Common myeloid progenitor, CD34-positive (primary cell): ENCODE measurements around the gene JADE3.
A peak's percentile ranks its signal among the peaks of the same experiment; 100 is the strongest.
"Not testable (repeated sequence)": the region's sequence is repeated elsewhere in the genome, so short reads cannot be mapped to it uniquely, and the experiment has no call there.

Source experiments
- CTCF ChIA-PET: fragments of 350-600 bp; sonication (Branson Sonifier 250); formaldehyde crosslinking; loops from one replicate; lab custom pipeline; 2021; ENCODE audit warnings: antibody characterized with exemption; lab: Charles Lee
- POLR2A ChIA-PET: fragments of 350-600 bp; sonication (Branson Sonifier 250); formaldehyde crosslinking; loops from one replicate; lab custom pipeline; 2021; ENCODE audit warnings: antibody characterized with exemption; lab: Charles Lee
- DNase-seq, 3 donors: peaks; one replicate each; pipeline versions ENCODE4 v3.0.0 to v3.0.0-alpha.2; 2013
- H3K27ac ChIP-seq, 2 experiments: 1 replicate in 1 of 2; 2 replicates in 1 of 2; pipeline ENCODE4 v1.7.0; 2013; ENCODE audit warnings: inconsistent platforms in 2 of 2, low read length in 2 of 2, mild to moderate bottlenecking in 2 of 2, low read depth in 1 of 2, moderate library complexity in 1 of 2; ENCODE audit not compliant: severe bottlenecking in 2 of 2, insufficient read depth in 1 of 2, poor library complexity in 1 of 2
- H3K27me3 ChIP-seq, 5 experiments: replicated peaks in 2 of 5; 1 replicate in 3 of 5; 2 replicates in 2 of 5; pipeline versions ENCODE4 v1.6.1 to v1.7.0; 2013; ENCODE audit warnings: low read length in 4 of 5, mild to moderate bottlenecking in 2 of 5, moderate library complexity in 2 of 5, inconsistent platforms in 1 of 5; ENCODE audit not compliant: insufficient read depth in 5 of 5, control insufficient read depth in 4 of 5
- H3K36me3 ChIP-seq, 4 experiments: 1 replicate in 2 of 4; 2 replicates in 2 of 4; pipeline versions ENCODE4 v1.6.1 to v1.7.0; 2013; ENCODE audit warnings: low read length in 3 of 4, control low read depth in 1 of 4, mild to moderate bottlenecking in 1 of 4; ENCODE audit not compliant: control insufficient read depth in 4 of 4, insufficient read depth in 4 of 4
- H3K4me1 ChIP-seq, 4 experiments: 1 replicate in 3 of 4; 2 replicates in 1 of 4; pipeline versions ENCODE4 v1.6.1 to v1.7.1; 2013; ENCODE audit warnings: low read length in 3 of 4, mild to moderate bottlenecking in 3 of 4, control low read depth in 1 of 4, inconsistent platforms in 1 of 4, moderate library complexity in 1 of 4; ENCODE audit not compliant: control insufficient read depth in 4 of 4, insufficient read depth in 4 of 4; ENCODE audit errors: control extremely low read depth in 1 of 4
- H3K4me3 ChIP-seq, 7 experiments: 1 replicate in 4 of 7; 2 replicates in 3 of 7; pipeline versions ENCODE4 v1.5.1 to v1.7.0; 2013; ENCODE audit warnings: mild to moderate bottlenecking in 7 of 7, low read length in 6 of 7, moderate library complexity in 6 of 7, inconsistent platforms in 2 of 7, low read depth in 2 of 7, control low read depth in 1 of 7; ENCODE audit not compliant: insufficient read depth in 4 of 7, control insufficient read depth in 1 of 7; ENCODE audit errors: extremely low read depth in 1 of 7
- H3K9me3 ChIP-seq, 5 experiments: 1 replicate in 4 of 5; 2 replicates in 1 of 5; pipeline versions ENCODE4 v1.6.1 to v1.7.1; 2013; ENCODE audit warnings: low read length in 4 of 5, mild to moderate bottlenecking in 2 of 5, inconsistent platforms in 1 of 5, low read depth in 1 of 5, moderate library complexity in 1 of 5; ENCODE audit not compliant: control insufficient read depth in 4 of 5, insufficient read depth in 2 of 5; ENCODE audit errors: control extremely low read depth in 1 of 5
- WGBS: methylation state at CpG from one replicate; pipeline ENCODE4 v1.1.5; 2013; ENCODE audit not compliant: insufficient coverage; 5-methylcytosine and 5-hydroxymethylcytosine counted together

Gene JADE3

DNA sequence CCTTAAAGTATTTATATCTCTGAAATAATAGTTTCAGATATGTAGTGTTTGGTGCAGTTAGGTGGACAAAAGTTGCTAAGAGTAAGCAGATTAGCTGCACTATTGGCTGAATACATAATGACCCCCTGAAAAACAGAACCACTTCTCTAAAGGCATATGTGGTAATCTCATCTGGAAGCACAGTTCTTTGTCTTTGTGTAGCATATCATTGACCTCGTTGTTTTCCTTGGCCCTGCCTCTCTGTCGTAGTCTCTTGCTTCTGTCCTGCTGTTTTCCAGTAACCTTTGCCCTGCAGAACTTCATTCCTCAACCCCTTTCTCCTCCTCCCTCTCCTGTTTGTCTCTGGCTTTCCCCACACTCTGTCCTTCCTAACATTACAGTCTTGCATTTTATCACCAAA lies 41.4 kb downstream of the JADE3 start:
- DNase-seq, result peak in 2 of 3 donors; percentile 5 to 15
- no peak overlapping the region for H3K4me3 ChIP-seq
- POLR2A ChIA-PET, result no interaction called here
- H3K27me3 ChIP-seq, result no peaks in the 10 kb centered on the region
- H3K36me3 ChIP-seq, result no peaks in the 10 kb centered on the region
- CTCF ChIA-PET, result no interaction called here
- 20% methylated on average over 2 of the region's 2 CpGs for WGBS
- H3K27ac ChIP-seq, result no peak overlapping the region
- H3K9me3 ChIP-seq, result no peaks in the 10 kb centered on the region
- peaks cover 0 to 22% (median 14%) of the 10 kb centered on the region in 4 experiments for H3K4me1 ChIP-seq

DNA sequence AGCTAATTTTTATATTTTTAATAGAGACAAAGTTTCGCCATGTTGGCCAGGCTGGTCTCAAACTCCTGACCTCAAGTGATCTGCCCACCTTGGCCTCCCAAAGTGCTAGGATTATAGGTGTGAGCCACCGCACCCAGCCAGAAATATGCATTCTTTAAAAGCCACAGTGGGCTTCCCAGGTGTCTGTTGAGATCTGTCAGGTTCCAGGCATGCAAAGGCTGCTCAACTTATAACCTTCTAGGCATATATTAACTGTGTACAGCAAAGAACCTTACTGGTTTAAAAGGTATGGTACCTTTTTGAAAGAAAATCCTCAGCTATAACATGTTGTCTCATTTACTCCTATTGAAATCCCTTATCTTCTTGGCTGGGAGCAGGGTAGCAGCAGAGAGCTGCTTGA lies 42.5 kb downstream of the JADE3 start:
- no peaks in the 10 kb centered on the region for H3K36me3 ChIP-seq
- POLR2A ChIA-PET, result no interaction called here
- no peak for DNase-seq
- H3K9me3 ChIP-seq, result no peaks in the 10 kb centered on the region
- H3K27ac ChIP-seq, result no peak overlapping the region
- WGBS, result 89% methylated on average over 1 of the region's 2 CpGs
- H3K27me3 ChIP-seq, result no peaks in the 10 kb centered on the region
- CTCF ChIA-PET, result no interaction called here
- H3K4me3 ChIP-seq, result no peak overlapping the region
- H3K4me1 ChIP-seq, result peaks cover 0 to 26% (median 16%) of the 10 kb centered on the region in 4 experiments

DNA sequence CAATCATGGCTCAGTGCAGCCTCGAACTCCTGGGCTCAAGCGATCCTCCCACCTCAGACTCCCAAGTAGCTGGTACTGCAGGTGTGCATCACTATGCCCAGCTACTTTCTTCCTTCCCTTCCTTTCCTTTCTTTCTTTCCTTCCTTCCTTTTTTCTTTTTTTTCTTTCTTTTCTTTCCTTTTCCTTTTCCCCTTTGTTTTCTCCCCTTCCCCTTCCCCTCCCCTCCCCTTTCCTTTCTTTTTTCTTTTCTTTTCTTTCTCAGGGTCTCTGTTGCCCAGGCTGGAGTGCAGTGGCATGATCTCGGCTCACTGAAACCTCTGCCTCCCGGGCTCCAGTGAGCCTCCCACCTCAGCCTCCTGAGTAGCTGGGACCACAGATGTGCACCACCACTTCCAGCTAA lies 44.4 kb downstream of the JADE3 start:
- 100% methylated on average over 4 of the region's 4 CpGs for WGBS
- H3K27ac ChIP-seq, H3K36me3 ChIP-seq, POLR2A ChIA-PET, H3K27me3 ChIP-seq, CTCF ChIA-PET, DNase-seq, H3K9me3 ChIP-seq, H3K4me3 ChIP-seq: not testable (repeated sequence)
- H3K4me1 ChIP-seq, result peaks cover 0 to 40% (median 16%) of the 10 kb centered on the region in 4 experiments

DNA sequence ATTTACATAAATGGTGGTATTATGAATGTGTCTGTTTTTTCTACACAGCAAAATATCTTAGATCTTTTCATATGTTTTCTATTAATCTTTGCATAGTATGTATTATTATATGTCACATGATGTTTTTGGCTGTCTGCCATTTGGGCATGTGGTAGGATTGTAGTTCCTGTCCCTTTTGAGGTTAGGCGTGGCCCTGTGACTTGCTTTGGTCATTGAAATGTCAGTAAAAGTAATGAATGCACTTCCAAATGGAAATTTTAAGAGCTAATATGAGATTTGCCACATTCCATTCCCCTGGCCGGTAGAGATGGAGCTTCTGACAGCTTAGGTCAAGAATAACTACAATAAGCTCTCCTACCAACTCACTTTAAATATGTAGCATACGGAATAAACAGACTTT lies 45.1 kb downstream of the JADE3 start:
- 80% methylated on average over 3 of the region's 3 CpGs for WGBS
- Histone ChIP-seq H3K36me3 (no peaks in the 10 kb centered on the region), H3K9me3 (no peaks in the 10 kb centered on the region), H3K4me1 (peaks cover 3 to 47% (median 20%) of the 10 kb centered on the region in 4 experiments), H3K27ac (no peak overlapping the region), H3K27me3 (peaks cover 0 to 5% (median 0%) of the 10 kb centered on the region in 5 experiments), H3K4me3 (no peak overlapping the region)
- ChIA-PET CTCF (no interaction called here), POLR2A (no interaction called here)
- DNase-seq, result peak in 2 of 3 donors; percentile 34 to 50

DNA sequence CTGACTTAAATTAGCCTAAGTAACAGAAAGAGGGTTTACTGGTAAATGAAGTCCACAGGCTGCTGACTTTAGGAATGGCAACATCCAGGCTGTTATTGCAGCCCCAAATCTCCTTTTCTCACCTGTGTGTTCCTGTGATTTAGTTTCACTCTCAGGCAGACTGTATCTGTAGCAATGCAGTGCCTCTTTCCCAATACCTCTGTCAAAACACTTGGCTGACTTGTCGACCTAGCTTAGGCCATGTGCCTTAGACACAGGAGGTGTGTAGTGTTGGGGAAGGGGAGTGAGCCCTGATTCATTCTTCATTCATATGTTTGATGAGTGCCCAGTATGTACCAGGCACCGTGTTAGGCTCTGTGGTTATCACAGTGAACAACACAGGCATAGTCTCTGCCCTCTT lies 46.9 kb downstream of the JADE3 start:
- POLR2A ChIA-PET, result no interaction called here
- Histone ChIP-seq H3K27me3 (peaks cover 0 to 5% (median 0%) of the 10 kb centered on the region in 5 experiments), H3K4me1 (peaks cover 3 to 36% (median 8%) of the 10 kb centered on the region in 4 experiments), H3K27ac (no peak overlapping the region), H3K36me3 (no peaks in the 10 kb centered on the region), H3K9me3 (no peaks in the 10 kb centered on the region), H3K4me3 (no peak overlapping the region)
- CTCF ChIA-PET, result no interaction called here
- WGBS, result 40% methylated on average over 1 of the region's 2 CpGs
- DNase-seq, result peak in 2 of 3 donors; percentile 50 to 51

DNA sequence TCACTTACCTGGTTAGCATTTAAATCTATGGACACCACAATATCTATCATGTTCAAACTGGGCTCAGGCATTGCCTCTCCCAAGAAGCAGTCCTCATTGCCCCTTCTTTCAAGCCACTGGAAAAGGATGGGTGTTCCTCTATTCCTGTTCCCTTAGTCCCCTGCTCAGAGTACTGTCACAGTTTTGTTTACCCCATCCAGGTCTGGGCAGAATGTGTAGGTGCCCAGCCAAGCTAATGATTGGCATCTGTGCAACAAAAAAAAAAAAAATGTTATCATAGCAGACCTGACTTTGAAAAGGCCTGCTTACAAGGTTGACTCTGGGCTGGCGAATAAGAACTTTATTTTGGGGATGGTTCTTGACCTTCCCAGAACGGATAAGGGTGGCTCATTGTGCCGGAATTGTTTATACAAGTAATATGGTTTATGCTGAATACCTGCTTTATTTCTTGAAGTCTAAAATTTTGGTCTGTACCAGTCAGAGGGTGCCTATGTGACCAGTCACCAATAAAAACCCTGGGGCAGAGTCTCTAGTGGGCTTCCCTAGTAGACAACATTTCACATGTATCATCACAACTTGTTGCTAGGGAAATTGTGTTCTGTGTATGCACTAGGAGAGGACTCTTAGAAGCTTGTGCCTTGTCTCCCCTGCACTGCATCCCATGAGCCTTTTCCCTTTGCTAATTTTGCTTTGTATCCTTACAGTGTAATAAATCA lies 47.9 kb downstream of the JADE3 start:
- peaks cover 2 to 33% (median 7%) of the 10 kb centered on the region in 4 experiments for H3K4me1 ChIP-seq
- H3K27ac ChIP-seq, result no peak overlapping the region
- peaks cover 0 to 5% (median 0%) of the 10 kb centered on the region in 5 experiments for H3K27me3 ChIP-seq
- no peak overlapping the region for H3K4me3 ChIP-seq
- no peaks in the 10 kb centered on the region for H3K9me3 ChIP-seq
- DNase-seq, result peak in 2 of 3 donors; percentile 14 to 29
- CTCF ChIA-PET, result no interaction called here
- H3K36me3 ChIP-seq, result no peaks in the 10 kb centered on the region
- 89% methylated on average over 3 of the region's 3 CpGs for WGBS
- POLR2A ChIA-PET, result no interaction called here

DNA sequence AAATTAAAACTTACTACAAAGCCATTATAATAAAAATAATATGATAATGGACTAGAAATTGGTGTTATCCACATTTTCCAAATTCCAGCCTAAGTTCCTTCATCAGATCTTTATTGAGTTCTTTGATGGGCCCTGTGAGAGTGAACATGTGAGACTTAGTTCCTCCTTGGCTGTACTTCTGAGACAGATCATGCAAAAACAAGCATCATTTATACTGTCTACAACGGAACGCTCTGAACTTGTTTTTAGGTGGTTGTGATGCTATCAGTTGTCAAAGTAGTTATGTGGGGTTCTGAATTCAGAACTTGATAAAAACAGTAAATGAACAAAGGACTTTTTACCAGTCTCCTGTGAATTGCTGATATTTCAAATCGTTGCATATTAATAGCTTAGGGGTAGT lies 48.9 kb downstream of the JADE3 start:
- no peaks in the 10 kb centered on the region for H3K36me3 ChIP-seq
- H3K27me3 ChIP-seq, result peaks cover 0 to 5% (median 0%) of the 10 kb centered on the region in 5 experiments
- no peak overlapping the region for H3K4me3 ChIP-seq
- no peak overlapping the region for H3K27ac ChIP-seq
- DNase-seq, result peak in 2 of 3 donors; percentile 30 to 46
- ChIA-PET CTCF (interaction anchor here (0.7 to 1.3 kb wide), 2 partner anchors 18 to 48 kb away, joined by 3 to 4 read pairs; no protein-coding TSS in a partner anchor), POLR2A (no interaction called here)
- WGBS, result no CpG with 5 or more reads among the region's 3 CpGs
- H3K9me3 ChIP-seq, result no peaks in the 10 kb centered on the region
- peaks cover 2 to 33% (median 7%) of the 10 kb centered on the region in 4 experiments for H3K4me1 ChIP-seq
